A549 (cell line): ENCODE measurements around the gene DPP10. TPM values are rescaled to one million over a fixed set of nuclear protein-coding genes. Genes with fewer than 3 reads are reported as not detected.

Source experiments
- ATAC-seq, 2 experiments: fragments of 200-7000 bp in 1 of 2; fragments of >200 bp in 1 of 2; cut with Nextera tagmentation in 1 of 2; cut with Tn5 transposase in 1 of 2; 3 replicates each; pipeline versions ENCODE4 v1.8.0 to v1.9.1; 2018 to 2020; ENCODE audit warnings: mild to moderate bottlenecking in 1 of 2, moderate library complexity in 1 of 2
- CTCF ChIA-PET: fragments of 300-600 bp; sonication (Branson Sonifier 250); formaldehyde crosslinking; extraction: SDS; loops from one replicate; lab custom pipeline; 2021; ENCODE audit warnings: antibody characterized with exemption, inconsistent platforms; lab: Yijun Ruan, JAX
- POLR2A ChIA-PET: fragments of 350-600 bp; formaldehyde crosslinking; extraction: SDS; loops from one replicate; lab custom pipeline; 2021; ENCODE audit warnings: antibody characterized with exemption, inconsistent platforms; lab: Yijun Ruan, JAX
- DNase-seq, 2 experiments: peaks; one replicate each; pipeline versions ENCODE4 v3.0.0 to v3.0.0-alpha.2; 2011 to 2016; ENCODE audit warnings: low read depth in 1 of 2, low spot score in 1 of 2
- FAIRE-seq: peaks from 2 replicates; lab custom pipeline; 2011; peaks lifted over from hg19 to GRCh38; lab: Jason Lieb, UNC
- H3K27ac ChIP-seq, 2 experiments: fragments of >200 bp; sonication (Bioruptor Twin); formaldehyde crosslinking; 3 replicates each; pipeline ENCODE4 v1.5.1; 2016 to 2017
- H3K4me1 ChIP-seq: fragments of >200 bp; sonication (Bioruptor Twin); formaldehyde crosslinking; 3 replicates; pipeline ENCODE4 v1.6.1; 2016
- H3K4me2 ChIP-seq: fragments of >200 bp; sonication (Bioruptor Twin); formaldehyde crosslinking; 3 replicates; pipeline ENCODE4 v1.6.1; 2016
- H3K4me3 ChIP-seq: fragments of >200 bp; sonication (Bioruptor Twin); formaldehyde crosslinking; 3 replicates; pipeline ENCODE4 v1.5.1; 2016
- H3K9me3 ChIP-seq: fragments of >200 bp; sonication (Bioruptor Twin); formaldehyde crosslinking; 3 replicates; pipeline ENCODE4 v1.6.1; 2016
- CBX2 ChIP-seq: fragments of 200-600 bp; sonication (generic); IDR thresholded peaks from 2 replicates; pipeline ENCODE4 v1.6.1; 2016; ENCODE audit warnings: low read depth, mild to moderate bottlenecking, borderline replicate concordance
- EP300 ChIP-seq, 2 experiments: fragments of >200 bp; sonication (Bioruptor Twin); formaldehyde crosslinking; IDR thresholded peaks; 2 replicates in 1 of 2; 3 replicates in 1 of 2; pipeline ENCODE4 v1.6.1; 2016 to 2017
- FOSB ChIP-seq: fragments of 250-450 bp; sonication (Bioruptor Pico); IDR thresholded peaks from 2 replicates; pipeline ENCODE4 v1.5.0; 2020; ENCODE audit warnings: mild to moderate bottlenecking, moderate library complexity
- HDAC2 ChIP-seq: fragments of 200-600 bp; sonication (generic); IDR thresholded peaks from 2 replicates; pipeline ENCODE4 v1.6.1; 2016
- HEYL ChIP-seq: fragments of 250-450 bp; sonication (Bioruptor Pico); IDR thresholded peaks from 2 replicates; pipeline ENCODE4 v1.8.0; 2021; ENCODE audit warnings: mild to moderate bottlenecking, moderate library complexity
- JUNB ChIP-seq: fragments of >200 bp; sonication (Bioruptor Twin); formaldehyde crosslinking; IDR thresholded peaks from 2 replicates; pipeline ENCODE4 v1.6.1; 2016
- KDM1A ChIP-seq: fragments of 200-600 bp; sonication (generic); IDR thresholded peaks from 2 replicates; pipeline ENCODE4 v1.6.1; 2016; ENCODE audit warnings: low read depth, mild to moderate bottlenecking
- KDM5A ChIP-seq: fragments of 200-600 bp; sonication (generic); IDR thresholded peaks from 2 replicates; pipeline ENCODE4 v1.6.1; 2016; ENCODE audit warnings: antibody characterized with exemption, mild to moderate bottlenecking
- MAFK ChIP-seq: fragments of 450-650 bp; IDR thresholded peaks from 2 replicates; pipeline ENCODE4 v1.6.1; 2014; ENCODE audit not compliant: partially characterized antibody
- MAZ ChIP-seq: fragments of 150-350 bp; IDR thresholded peaks from 2 replicates; pipeline ENCODE4 v1.6.1; 2014; ENCODE audit warnings: antibody characterized with exemption, low read depth, low read length, borderline replicate concordance
- NFE2L2 ChIP-seq: fragments of 150-350 bp; conservative IDR thresholded peaks from 2 replicates; pipeline ENCODE4 v1.6.1; 2014; ENCODE audit warnings: low read length
- NR3C1 ChIP-seq: fragments of >200 bp; sonication (Bioruptor Twin); formaldehyde crosslinking; IDR thresholded peaks from 3 replicates; pipeline ENCODE4 v1.6.1; 2017
- RAD21 ChIP-seq, 2 experiments: fragments of >200 bp in 1 of 2; sonication (Bioruptor Twin) in 1 of 2; formaldehyde crosslinking in 1 of 2; IDR thresholded peaks in 1 of 2; conservative IDR thresholded peaks in 1 of 2; 2 replicates in 1 of 2; 3 replicates in 1 of 2; pipeline ENCODE4 v1.6.1; 2012 to 2018; ENCODE audit warnings: inconsistent platforms in 1 of 2
- RCOR1 ChIP-seq: fragments of 150-350 bp; IDR thresholded peaks from 2 replicates; pipeline ENCODE4 v1.6.1; 2014; ENCODE audit warnings: antibody characterized with exemption, low read length, low read depth
- RNF2 ChIP-seq: fragments of 200-600 bp; sonication (generic); IDR thresholded peaks from 2 replicates; pipeline ENCODE4 v1.6.1; 2016; ENCODE audit warnings: low read depth, mild to moderate bottlenecking, antibody characterized with exemption, moderate library complexity, borderline replicate concordance
- SREBF2 ChIP-seq: fragments of 450-650 bp; IDR thresholded peaks from 2 replicates; pipeline ENCODE4 v1.6.1; 2014; ENCODE audit warnings: mild to moderate bottlenecking, moderate library complexity
- TP53 ChIP-seq: fragments of 250-450 bp; sonication (Bioruptor Pico); IDR thresholded peaks from 2 replicates; pipeline ENCODE4 v1.5.0; 2021; ENCODE audit warnings: mild to moderate bottlenecking, moderate library complexity
- ZC3H11A ChIP-seq: fragments of 450-650 bp; IDR thresholded peaks from 2 replicates; pipeline ENCODE4 v1.6.1; 2014; ENCODE audit warnings: antibody characterized with exemption, mild to moderate bottlenecking
- ZFP36 ChIP-seq: fragments of 450-650 bp; IDR thresholded peaks from 2 replicates; pipeline ENCODE4 v1.6.1; 2014; ENCODE audit warnings: borderline replicate concordance; ENCODE audit not compliant: partially characterized antibody
- ZNF302 ChIP-seq: fragments of 250-450 bp; sonication (Bioruptor Pico); IDR thresholded peaks from 2 replicates; pipeline ENCODE4 v1.9.0; 2021; ENCODE audit warnings: inconsistent platforms, mild to moderate bottlenecking, moderate library complexity
- ZSCAN20 ChIP-seq: fragments of 250-450 bp; sonication (Bioruptor Pico); IDR thresholded peaks from 2 replicates; pipeline ENCODE4 v1.8.0; 2022; ENCODE audit warnings: mild to moderate bottlenecking, moderate library complexity
- WGBS: methylation state at CpG from one replicate; pipeline ENCODE4 v1.1.6; 2017; ENCODE audit errors: missing lambda C conversion rate; 5-methylcytosine and 5-hydroxymethylcytosine counted together
- polyA plus RNA-seq, 4 experiments: library from polyadenylated mRNA; depleted of rRNA in 3 of 4; stranded (reverse); fragments of >200 nt; fragmentation: RNase III in 1 of 4; extraction: RNeasy Plus Mini Kit Qiagen cat#74134 plus additional on column Dnase treatment in 1 of 4; gene quantifications; 2 replicates in 3 of 4; 3 replicates in 1 of 4; pipeline ENCODE4 v1.2.3, GENCODE V29; 2011 to 2017
- TF ChIP-seq, protein P1 (sequence below): fragments of 200-600 bp; sonication (generic); IDR thresholded peaks from 2 replicates; pipeline ENCODE4 v1.6.1; 2016; ENCODE audit warnings: antibody characterized with exemption, mild to moderate bottlenecking, moderate library complexity
- TF ChIP-seq, protein P2 (sequence below): IDR thresholded peaks from 2 replicates; pipeline ENCODE4 v1.6.1; 2012; ENCODE audit warnings: low read depth, borderline replicate concordance
- TF ChIP-seq, protein P3 (sequence below): fragments of 450-650 bp; IDR thresholded peaks from 2 replicates; pipeline ENCODE4 v1.6.1; 2014; ENCODE audit warnings: antibody characterized with exemption
- TF ChIP-seq, protein P4 (sequence below): fragments of 250-450 bp; sonication (Bioruptor Pico); IDR thresholded peaks from 2 replicates; pipeline ENCODE4 v1.5.0; 2020; ENCODE audit warnings: low read depth, mild to moderate bottlenecking, moderate library complexity
- TF ChIP-seq, protein P5 (sequence below): fragments of >200 bp; sonication (Bioruptor Twin); formaldehyde crosslinking; IDR thresholded peaks from 2 replicates; pipeline ENCODE4 v1.6.1; 2016

Gene DPP10
- polyA plus RNA-seq, 2 of the 4 experiments (the other 2 are of a cell fraction), result not detected

DNA sequence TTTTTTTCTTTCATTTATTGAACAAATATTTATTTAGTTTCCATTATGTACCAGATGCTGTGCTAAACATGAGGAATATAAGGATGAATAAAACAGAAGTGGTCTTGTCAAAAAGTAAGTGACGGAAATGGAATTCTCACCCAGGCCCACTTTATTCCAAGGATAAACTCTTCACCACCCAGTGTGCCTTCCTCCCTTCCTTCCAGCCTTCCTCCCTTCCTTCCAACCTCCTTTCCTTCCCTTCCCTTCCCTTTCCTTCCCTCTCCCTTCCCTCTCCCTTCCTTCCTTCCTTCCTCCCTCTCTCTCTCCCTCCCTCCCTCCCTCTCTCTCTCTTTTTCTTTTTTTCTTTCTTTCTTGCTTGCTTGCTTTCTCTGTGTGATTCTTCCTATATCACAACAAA, 240.8 kb downstream of the DPP10 start:
- POLR2A ChIA-PET, result no interaction called here
- H3K27ac ChIP-seq, result no peak overlapping the region
- DNase-seq (no peak), ATAC-seq (no peak), FAIRE-seq (no peak)
- 5% methylated on average over 1 of the region's 1 CpG for WGBS
- H3K4me3 ChIP-seq, result no peak overlapping the region
- TF ChIP-seq HDAC2 (no peak), EP300 (IDR thresholded peaks at IDR 0.05) (no peak), ZNF302 (CRISPR knock-in tag) (no peak), ZSCAN20 (CRISPR knock-in tag) (no peak), NR3C1 (no peak), SREBF2 (no peak), KDM1A (no peak)
- TF ChIP-seq, protein P1, sequence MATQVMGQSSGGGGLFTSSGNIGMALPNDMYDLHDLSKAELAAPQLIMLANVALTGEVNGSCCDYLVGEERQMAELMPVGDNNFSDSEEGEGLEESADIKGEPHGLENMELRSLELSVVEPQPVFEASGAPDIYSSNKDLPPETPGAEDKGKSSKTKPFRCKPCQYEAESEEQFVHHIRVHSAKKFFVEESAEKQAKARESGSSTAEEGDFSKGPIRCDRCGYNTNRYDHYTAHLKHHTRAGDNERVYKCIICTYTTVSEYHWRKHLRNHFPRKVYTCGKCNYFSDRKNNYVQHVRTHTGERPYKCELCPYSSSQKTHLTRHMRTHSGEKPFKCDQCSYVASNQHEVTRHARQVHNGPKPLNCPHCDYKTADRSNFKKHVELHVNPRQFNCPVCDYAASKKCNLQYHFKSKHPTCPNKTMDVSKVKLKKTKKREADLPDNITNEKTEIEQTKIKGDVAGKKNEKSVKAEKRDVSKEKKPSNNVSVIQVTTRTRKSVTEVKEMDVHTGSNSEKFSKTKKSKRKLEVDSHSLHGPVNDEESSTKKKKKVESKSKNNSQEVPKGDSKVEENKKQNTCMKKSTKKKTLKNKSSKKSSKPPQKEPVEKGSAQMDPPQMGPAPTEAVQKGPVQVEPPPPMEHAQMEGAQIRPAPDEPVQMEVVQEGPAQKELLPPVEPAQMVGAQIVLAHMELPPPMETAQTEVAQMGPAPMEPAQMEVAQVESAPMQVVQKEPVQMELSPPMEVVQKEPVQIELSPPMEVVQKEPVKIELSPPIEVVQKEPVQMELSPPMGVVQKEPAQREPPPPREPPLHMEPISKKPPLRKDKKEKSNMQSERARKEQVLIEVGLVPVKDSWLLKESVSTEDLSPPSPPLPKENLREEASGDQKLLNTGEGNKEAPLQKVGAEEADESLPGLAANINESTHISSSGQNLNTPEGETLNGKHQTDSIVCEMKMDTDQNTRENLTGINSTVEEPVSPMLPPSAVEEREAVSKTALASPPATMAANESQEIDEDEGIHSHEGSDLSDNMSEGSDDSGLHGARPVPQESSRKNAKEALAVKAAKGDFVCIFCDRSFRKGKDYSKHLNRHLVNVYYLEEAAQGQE, result no peak
- H3K4me1 ChIP-seq, result no peaks in the 10 kb centered on the region
- CTCF ChIA-PET, result no interaction called here
- no peak overlapping the region for H3K4me2 ChIP-seq
- H3K9me3 ChIP-seq, result no peaks in the 10 kb centered on the region

DNA sequence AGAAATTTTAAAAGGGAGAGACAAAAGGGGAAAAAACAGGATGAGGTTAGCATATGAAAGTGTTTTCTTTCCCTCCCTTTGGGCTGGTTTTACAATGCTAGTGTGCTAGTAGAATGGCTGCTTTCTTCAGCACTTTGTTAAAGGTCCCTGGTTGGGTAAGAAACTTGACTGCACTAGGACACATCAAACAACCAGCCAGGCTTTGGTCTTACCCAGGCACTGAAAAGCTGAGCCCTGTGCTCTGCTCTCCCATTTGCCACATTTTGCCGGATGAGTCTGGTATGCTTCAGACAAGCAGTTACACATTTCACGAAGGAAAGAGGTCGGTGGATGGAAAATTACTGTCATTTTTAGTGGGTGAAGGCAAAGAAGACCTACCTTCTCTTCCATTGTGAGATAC, 242.0 kb downstream of the DPP10 start:
- H3K4me1 ChIP-seq, result no peaks in the 10 kb centered on the region
- H3K4me2 ChIP-seq, result no peak overlapping the region
- CTCF ChIA-PET, result no interaction called here
- no peak for DNase-seq
- FAIRE-seq, result no peak
- H3K27ac ChIP-seq, result no peak overlapping the region
- H3K9me3 ChIP-seq, result no peaks in the 10 kb centered on the region
- H3K4me3 ChIP-seq, result no peak overlapping the region
- no peak for ATAC-seq
- TF ChIP-seq NR3C1, result no peak
- TF ChIP-seq, protein P2, sequence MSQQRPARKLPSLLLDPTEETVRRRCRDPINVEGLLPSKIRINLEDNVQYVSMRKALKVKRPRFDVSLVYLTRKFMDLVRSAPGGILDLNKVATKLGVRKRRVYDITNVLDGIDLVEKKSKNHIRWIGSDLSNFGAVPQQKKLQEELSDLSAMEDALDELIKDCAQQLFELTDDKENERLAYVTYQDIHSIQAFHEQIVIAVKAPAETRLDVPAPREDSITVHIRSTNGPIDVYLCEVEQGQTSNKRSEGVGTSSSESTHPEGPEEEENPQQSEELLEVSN, result no peak
- no peak for TF ChIP-seq NFE2L2
- no peak for TF ChIP-seq RAD21 (conservative IDR thresholded peaks at IDR 0.05 in 1 of 2, IDR thresholded peaks at IDR 0.05 in 1 of 2)
- no peak for TF ChIP-seq TP53 (CRISPR knock-in tag)
- no peak for TF ChIP-seq MAFK
- TF ChIP-seq, protein P3, sequence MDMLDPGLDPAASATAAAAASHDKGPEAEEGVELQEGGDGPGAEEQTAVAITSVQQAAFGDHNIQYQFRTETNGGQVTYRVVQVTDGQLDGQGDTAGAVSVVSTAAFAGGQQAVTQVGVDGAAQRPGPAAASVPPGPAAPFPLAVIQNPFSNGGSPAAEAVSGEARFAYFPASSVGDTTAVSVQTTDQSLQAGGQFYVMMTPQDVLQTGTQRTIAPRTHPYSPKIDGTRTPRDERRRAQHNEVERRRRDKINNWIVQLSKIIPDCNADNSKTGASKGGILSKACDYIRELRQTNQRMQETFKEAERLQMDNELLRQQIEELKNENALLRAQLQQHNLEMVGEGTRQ, result no peak
- no peak for TF ChIP-seq JUNB
- no peak for TF ChIP-seq FOSB (CRISPR knock-in tag)
- WGBS, result 30% methylated on average over 3 of the region's 3 CpGs
- POLR2A ChIA-PET, result no interaction called here

DNA sequence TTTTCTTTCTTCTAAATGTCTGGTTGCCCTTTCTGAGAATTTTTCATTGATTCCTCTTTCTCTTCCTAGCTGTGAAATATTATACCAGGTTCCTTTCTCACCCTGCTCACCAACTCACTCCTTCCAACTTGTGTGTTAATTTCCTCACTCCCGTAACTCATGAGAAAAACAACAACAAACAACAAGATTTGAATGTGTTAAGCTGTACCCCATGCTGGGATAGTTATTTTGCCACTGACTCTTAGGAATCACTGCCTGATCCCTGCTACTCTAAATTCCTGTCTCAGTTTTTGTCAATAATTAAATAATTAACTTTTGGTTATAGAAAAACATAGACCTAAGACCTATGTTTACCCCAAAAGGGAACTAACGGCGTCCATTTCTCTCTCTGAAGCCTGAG, 242.7 kb downstream of the DPP10 start:
- FAIRE-seq, result no peak
- Histone ChIP-seq H3K4me3 (no peak overlapping the region), H3K4me1 (no peaks in the 10 kb centered on the region), H3K4me2 (no peak overlapping the region), H3K27ac (no peak overlapping the region), H3K9me3 (no peaks in the 10 kb centered on the region)
- no peak for DNase-seq
- no peak for ATAC-seq
- 6% methylated on average over 3 of the region's 3 CpGs for WGBS
- CTCF ChIA-PET, result no interaction called here
- TF ChIP-seq KDM5A (no peak), ZC3H11A (no peak), SREBF2 (no peak), RAD21 (conservative IDR thresholded peaks at IDR 0.05 in 1 of 2, IDR thresholded peaks at IDR 0.05 in 1 of 2) (no peak), RNF2 (no peak), HDAC2 (no peak), MAZ (no peak), HEYL (CRISPR knock-in tag) (no peak), ZFP36 (no peak), ZSCAN20 (CRISPR knock-in tag) (no peak), RCOR1 (no peak), CBX2 (no peak), NFE2L2 (no peak)
- TF ChIP-seq, protein P4, sequence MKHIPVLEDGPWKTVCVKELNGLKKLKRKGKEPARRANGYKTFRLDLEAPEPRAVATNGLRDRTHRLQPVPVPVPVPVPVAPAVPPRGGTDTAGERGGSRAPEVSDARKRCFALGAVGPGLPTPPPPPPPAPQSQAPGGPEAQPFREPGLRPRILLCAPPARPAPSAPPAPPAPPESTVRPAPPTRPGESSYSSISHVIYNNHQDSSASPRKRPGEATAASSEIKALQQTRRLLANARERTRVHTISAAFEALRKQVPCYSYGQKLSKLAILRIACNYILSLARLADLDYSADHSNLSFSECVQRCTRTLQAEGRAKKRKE, result no peak
- TF ChIP-seq, protein P5, sequence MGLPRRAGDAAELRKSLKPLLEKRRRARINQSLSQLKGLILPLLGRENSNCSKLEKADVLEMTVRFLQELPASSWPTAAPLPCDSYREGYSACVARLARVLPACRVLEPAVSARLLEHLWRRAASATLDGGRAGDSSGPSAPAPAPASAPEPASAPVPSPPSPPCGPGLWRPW, result no peak
- POLR2A ChIA-PET, result no interaction called here
